ENCODE measurements around the gene OIP5. TPM values are rescaled to one million over a fixed set of nuclear protein-coding genes. Genes with fewer than 3 reads are reported as not detected.
"Not testable (repeated sequence)": the region's sequence is repeated elsewhere in the genome, so short reads cannot be mapped to it uniquely, and the experiment has no call there.

Gene OIP5
- total RNA-seq, 1 donor from 2014 or later = not detected

DNA sequence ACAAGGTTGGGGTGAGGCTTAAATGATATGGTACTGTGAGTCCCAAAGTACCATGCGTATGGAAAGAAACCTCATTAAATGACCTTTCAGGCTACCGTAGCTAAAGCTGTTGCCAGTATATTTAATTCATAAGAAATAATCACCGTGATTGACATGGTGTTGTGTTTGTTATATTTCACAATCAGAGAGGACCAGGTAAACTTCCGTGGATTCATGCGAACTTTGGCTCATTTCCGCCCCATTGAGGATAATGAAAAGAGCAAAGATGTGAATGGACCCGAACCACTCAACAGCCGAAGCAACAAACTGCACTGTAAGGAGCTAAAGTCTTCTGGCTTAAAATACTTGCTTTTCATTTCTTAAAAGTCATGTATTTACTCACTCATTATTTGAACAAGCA lies 69.8 kb downstream of the OIP5 start:
- H3K9me3 ChIP-seq = no peaks in the 10 kb centered on the region
- no peak for DNase-seq (ENCODE audit: low spot score in 2 of 2)
- H3K4me3 ChIP-seq = no peak overlapping the region
- no peak overlapping the region for H3K27ac ChIP-seq
- no peaks in the 10 kb centered on the region for H3K4me1 ChIP-seq
- TF ChIP-seq, protein P1, sequence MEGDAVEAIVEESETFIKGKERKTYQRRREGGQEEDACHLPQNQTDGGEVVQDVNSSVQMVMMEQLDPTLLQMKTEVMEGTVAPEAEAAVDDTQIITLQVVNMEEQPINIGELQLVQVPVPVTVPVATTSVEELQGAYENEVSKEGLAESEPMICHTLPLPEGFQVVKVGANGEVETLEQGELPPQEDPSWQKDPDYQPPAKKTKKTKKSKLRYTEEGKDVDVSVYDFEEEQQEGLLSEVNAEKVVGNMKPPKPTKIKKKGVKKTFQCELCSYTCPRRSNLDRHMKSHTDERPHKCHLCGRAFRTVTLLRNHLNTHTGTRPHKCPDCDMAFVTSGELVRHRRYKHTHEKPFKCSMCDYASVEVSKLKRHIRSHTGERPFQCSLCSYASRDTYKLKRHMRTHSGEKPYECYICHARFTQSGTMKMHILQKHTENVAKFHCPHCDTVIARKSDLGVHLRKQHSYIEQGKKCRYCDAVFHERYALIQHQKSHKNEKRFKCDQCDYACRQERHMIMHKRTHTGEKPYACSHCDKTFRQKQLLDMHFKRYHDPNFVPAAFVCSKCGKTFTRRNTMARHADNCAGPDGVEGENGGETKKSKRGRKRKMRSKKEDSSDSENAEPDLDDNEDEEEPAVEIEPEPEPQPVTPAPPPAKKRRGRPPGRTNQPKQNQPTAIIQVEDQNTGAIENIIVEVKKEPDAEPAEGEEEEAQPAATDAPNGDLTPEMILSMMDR (IDR thresholded peaks at IDR 0.05) = no peak
- peaks cover 15 to 48% of the 10 kb centered on the region in 2 donors for H3K36me3 ChIP-seq
- no peaks in the 10 kb centered on the region for H3K27me3 ChIP-seq
- intact Hi-C loops (cut with DNase I) = no loop called here

DNA sequence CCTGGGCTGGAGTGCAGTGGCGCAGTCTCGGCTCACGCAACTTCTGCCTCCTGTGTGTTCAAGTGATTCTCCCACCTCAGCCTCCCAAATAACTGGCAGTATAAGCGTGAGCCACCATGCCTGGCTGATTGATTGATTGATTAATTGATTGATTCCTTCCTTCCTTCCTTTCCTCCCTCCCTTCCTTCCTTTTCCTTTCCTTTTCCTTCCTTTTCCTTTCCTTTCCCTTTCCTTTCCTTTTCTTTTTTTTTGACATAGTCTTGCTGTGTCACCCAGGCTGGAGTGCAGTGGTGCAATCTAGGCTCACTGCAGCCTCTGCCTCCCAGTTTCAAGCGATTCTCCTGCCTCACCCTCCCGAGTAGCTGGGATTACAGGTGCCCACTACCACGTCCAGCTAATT lies 71.5 kb downstream of the OIP5 start:
- H3K9me3 ChIP-seq; H3K27ac ChIP-seq; intact Hi-C loops (cut with DNase I); H3K4me1 ChIP-seq; DNase-seq (ENCODE audit: low spot score in 2 of 2); H3K4me3 ChIP-seq; H3K27me3 ChIP-seq: not testable (repeated sequence)
- H3K36me3 ChIP-seq = peaks cover 16 to 40% of the 10 kb centered on the region in 2 donors

DNA sequence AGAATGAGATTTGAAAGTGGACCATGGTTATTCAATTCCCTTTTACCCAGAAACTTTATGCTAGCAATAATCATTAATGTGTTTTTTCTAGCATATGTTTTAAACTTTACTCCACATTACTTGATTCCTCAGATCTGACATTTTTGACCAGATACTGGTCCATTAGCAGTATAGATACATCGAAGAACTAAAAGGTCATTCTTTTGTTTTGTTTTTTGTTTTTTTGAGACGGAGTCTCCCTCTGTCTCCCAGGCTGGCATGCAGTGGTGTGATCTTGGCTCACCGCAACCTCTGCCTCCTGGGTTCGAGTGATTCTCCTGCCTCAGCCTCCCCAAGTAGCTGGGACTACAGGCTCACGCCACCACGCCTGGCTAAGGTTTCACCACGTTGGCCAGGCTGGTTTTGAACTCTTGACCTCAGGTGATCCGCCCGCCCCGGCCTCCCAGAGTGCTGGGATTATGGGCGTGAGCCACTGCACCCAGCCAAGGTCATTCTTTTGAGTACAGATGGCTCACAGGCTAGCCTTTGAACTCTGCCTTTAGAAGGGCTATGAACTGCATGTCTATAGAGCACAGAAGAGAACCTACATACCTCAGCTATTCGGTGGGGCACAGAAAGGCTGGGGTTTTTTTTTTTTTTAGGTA lies 72.7 kb downstream of the OIP5 start:
- no peak for DNase-seq (ENCODE audit: low spot score in 2 of 2)
- Histone ChIP-seq H3K4me3 (no peak overlapping the region), H3K4me1 (no peaks in the 10 kb centered on the region), H3K27me3 (no peaks in the 10 kb centered on the region), H3K27ac (no peak overlapping the region), H3K36me3 (peaks cover 12 to 35% of the 10 kb centered on the region in 2 donors), H3K9me3 (no peaks in the 10 kb centered on the region)
- intact Hi-C loops (cut with DNase I) = no loop called here
- TF ChIP-seq, protein P1 (IDR thresholded peaks at IDR 0.05) = no peak

Other genes starting within 250 kb of the OIP5 start
- 57.8 TPM for gene INO80, start 216.3 kb downstream of the OIP5 start, total RNA-seq
- not detected for gene EXD1, start 101.8 kb downstream of the OIP5 start, total RNA-seq
- 294 TPM for gene CHP1, start 101.3 kb downstream of the OIP5 start, total RNA-seq
- gene NUSAP1, start 290 bp upstream of the OIP5 start, total RNA-seq = not detected
- gene NDUFAF1, start 69.9 kb upstream of the OIP5 start, total RNA-seq = 0.64 TPM
- 9.4 TPM for gene RTF1, start 84.5 kb upstream of the OIP5 start, total RNA-seq
- not detected for gene ITPKA, start 161.3 kb upstream of the OIP5 start, total RNA-seq
- not detected for gene LTK, start 181.2 kb upstream of the OIP5 start, total RNA-seq
- gene RPAP1, start 211.7 kb upstream of the OIP5 start, total RNA-seq = 59.4 TPM
- gene TYRO3, start 226.6 kb upstream of the OIP5 start, total RNA-seq = 7.0 TPM

Data from ascending aorta (tissue), 2 donors.